Measurements from ENCODE around the gene SMG7.

The SMG7 gene

GRCh38 chr1:183470147-183470960, 1.9 kb upstream of the SMG7 start:
- peak; percentile 91 for DNase-seq

- peak; percentile 77 for DNase-seq
Observed at GRCh38 chr1:183470961-183471742, 1.1 kb upstream of the SMG7 start.

GRCh38 chr1:183471743-183472487, 384 bp upstream of the SMG7 start:
- peak; percentile 97 for DNase-seq

- no peak for DNase-seq
Observed at GRCh38 chr1:183473217-183473536, 878 bp downstream of the SMG7 start.

GRCh38 chr1:183476081-183476480, 3.8 kb downstream of the SMG7 start:
- no peak for DNase-seq

GRCh38 chr1:183477986-183478781, 5.9 kb downstream of the SMG7 start:
- peak; percentile 68 for DNase-seq

- DNase-seq: no peak
Observed at GRCh38 chr1:183480971-183481441, 8.7 kb downstream of the SMG7 start.

- no peak for DNase-seq
Observed at GRCh38 chr1:183483224-183483623, 10.9 kb downstream of the SMG7 start.

GRCh38 chr1:183484254-183484653, 12.0 kb downstream of the SMG7 start:
- no peak for DNase-seq

GRCh38 chr1:183484851-183485250, 12.6 kb downstream of the SMG7 start:
- no peak for DNase-seq

- no peak for DNase-seq
Observed at GRCh38 chr1:183487674-183488442, 15.6 kb downstream of the SMG7 start.

- DNase-seq: no peak
Observed at GRCh38 chr1:183490932-183491331, 18.6 kb downstream of the SMG7 start.

GRCh38 chr1:183493540-183494245, 21.4 kb downstream of the SMG7 start:
- DNase-seq: no peak

- DNase-seq: no peak
Observed at GRCh38 chr1:183495420-183495819, 23.1 kb downstream of the SMG7 start.

- no peak for DNase-seq
Observed at GRCh38 chr1:183497218-183497617, 24.9 kb downstream of the SMG7 start.

- DNase-seq: no peak
Observed at GRCh38 chr1:183498342-183498991, 26.2 kb downstream of the SMG7 start.

GRCh38 chr1:183505454-183506089, 33.3 kb downstream of the SMG7 start:
- DNase-seq: no peak

- DNase-seq: no peak
Observed at GRCh38 chr1:183506561-183506960, 34.3 kb downstream of the SMG7 start.

- DNase-seq: no peak
Observed at GRCh38 chr1:183508694-183509093, 36.4 kb downstream of the SMG7 start.

GRCh38 chr1:183512450-183512849, 40.2 kb downstream of the SMG7 start:
- DNase-seq: no peak

Data from activated CD4-positive, alpha-beta T cell treated with anti-CD3 and anti-CD28 coated beads, Interleukin-10, Interleukin-2, amounts not matched to agents 100 ng/mL and 50 ng/mL, durations not matched to agents 16 hours and 8 hours (primary cell).